Mesenchymal stem cell (in vitro differentiated cells and primary cell): ENCODE data around the gene RAD51B.

ENCODE experiments used
- DNase-seq: peaks from one replicate; pipeline ENCODE4 v3.0.0-alpha.2; 2013
- H2AFZ ChIP-seq: one replicate; pipeline ENCODE4 v1.6.1; 2013; ENCODE audit warnings: low read depth, mild to moderate bottlenecking, control low read depth, inconsistent platforms, low read length, moderate library complexity
- H2AK5ac ChIP-seq: 2 replicates; pipeline ENCODE4 v1.6.1; 2013; ENCODE audit warnings: low read length, moderate library complexity, mild to moderate bottlenecking, inconsistent platforms; ENCODE audit not compliant: severe bottlenecking
- H2BK120ac ChIP-seq: one replicate; pipeline ENCODE4 v1.6.1; 2013; ENCODE audit warnings: low read depth, mild to moderate bottlenecking, inconsistent platforms, low read length, moderate library complexity
- H2BK12ac ChIP-seq, 2 experiments: one replicate each; pipeline ENCODE4 v1.6.1; 2013; ENCODE audit warnings: inconsistent platforms in 2 of 2, low read length in 2 of 2, mild to moderate bottlenecking in 2 of 2, moderate library complexity in 2 of 2, control low read depth in 1 of 2
- H2BK15ac ChIP-seq: one replicate; pipeline ENCODE4 v1.6.1; 2013; ENCODE audit warnings: mild to moderate bottlenecking, low read depth, inconsistent platforms; ENCODE audit not compliant: poor library complexity, severe bottlenecking
- H2BK5ac ChIP-seq: 2 replicates; pipeline ENCODE4 v1.6.1; 2013; ENCODE audit warnings: low read depth, mild to moderate bottlenecking, low read length, control low read depth, inconsistent platforms; ENCODE audit not compliant: poor library complexity, severe bottlenecking
- H3K14ac ChIP-seq, 2 experiments: one replicate each; pipeline ENCODE4 v1.6.1; 2013; ENCODE audit warnings: inconsistent platforms in 2 of 2, low read length in 2 of 2, control low read depth in 1 of 2, mild to moderate bottlenecking in 1 of 2, moderate library complexity in 1 of 2
- H3K18ac ChIP-seq, 2 experiments: one replicate each; pipeline ENCODE4 v1.6.1; 2013; ENCODE audit warnings: inconsistent platforms in 2 of 2, low read length in 2 of 2, control low read depth in 1 of 2, low read depth in 1 of 2, mild to moderate bottlenecking in 1 of 2
- H3K23ac ChIP-seq, 2 experiments: one replicate each; pipeline ENCODE4 v1.6.1; 2013; ENCODE audit warnings: inconsistent platforms in 2 of 2, low read length in 2 of 2, mild to moderate bottlenecking in 2 of 2, moderate library complexity in 2 of 2, control low read depth in 1 of 2
- H3K27ac ChIP-seq: 2 replicates; pipeline ENCODE4 v1.5.1; 2013; ENCODE audit warnings: mild to moderate bottlenecking, moderate library complexity, low read length, control low read depth, inconsistent platforms; ENCODE audit not compliant: poor library complexity, severe bottlenecking
- H3K27me3 ChIP-seq, 2 experiments: 2 replicates each; pipeline versions ENCODE4 v1.6.1 to v1.7.0; 2013; ENCODE audit warnings: low read length in 2 of 2, mild to moderate bottlenecking in 2 of 2, moderate library complexity in 2 of 2, control low read depth in 1 of 2, inconsistent platforms in 1 of 2; ENCODE audit not compliant: control insufficient read depth in 1 of 2, insufficient read depth in 1 of 2
- H3K36me3 ChIP-seq, 2 experiments: 2 replicates each; pipeline versions ENCODE4 v1.6.1 to v1.7.0; 2013; ENCODE audit warnings: low read length in 2 of 2, control low read depth in 1 of 2, inconsistent platforms in 1 of 2, low read depth in 1 of 2, mild to moderate bottlenecking in 1 of 2; ENCODE audit not compliant: insufficient read depth in 2 of 2, control insufficient read depth in 1 of 2
- H3K4ac ChIP-seq, 2 experiments: one replicate each; pipeline ENCODE4 v1.6.1; 2013; ENCODE audit warnings: inconsistent platforms in 2 of 2, low read length in 2 of 2, mild to moderate bottlenecking in 2 of 2, moderate library complexity in 2 of 2, control low read depth in 1 of 2, low read depth in 1 of 2
- H3K4me1 ChIP-seq: 2 replicates; pipeline ENCODE4 v1.6.1; 2013; ENCODE audit warnings: low read depth, low read length, control low read depth; ENCODE audit not compliant: control insufficient read depth, insufficient read depth
- H3K4me2 ChIP-seq: 2 replicates; pipeline ENCODE4 v1.6.1; 2013; ENCODE audit warnings: low read length, mild to moderate bottlenecking, inconsistent platforms; ENCODE audit not compliant: poor library complexity, severe bottlenecking
- H3K4me3 ChIP-seq, 2 experiments: 2 replicates each; pipeline versions ENCODE4 v1.5.1 to v1.7.0; 2013; ENCODE audit warnings: low read length in 2 of 2, mild to moderate bottlenecking in 2 of 2, control low read depth in 1 of 2, low read depth in 1 of 2; ENCODE audit not compliant: insufficient read depth in 1 of 2
- H3K79me1 ChIP-seq: replicated peaks from 2 replicates; pipeline ENCODE4 v1.6.1; 2013; ENCODE audit warnings: mild to moderate bottlenecking, control low read depth, low read length, inconsistent platforms; ENCODE audit not compliant: poor library complexity, severe bottlenecking
- H3K9ac ChIP-seq: 2 replicates; pipeline ENCODE4 v1.7.0; 2013; ENCODE audit warnings: mild to moderate bottlenecking, low read length, moderate library complexity
- H3K9me3 ChIP-seq: 2 replicates; pipeline ENCODE4 v1.7.0; 2013; ENCODE audit warnings: mild to moderate bottlenecking, low read length; ENCODE audit not compliant: control insufficient read depth
- H4K8ac ChIP-seq: one replicate; pipeline ENCODE4 v1.6.1; 2013; ENCODE audit warnings: inconsistent platforms, mild to moderate bottlenecking, low read length, moderate library complexity
- H4K91ac ChIP-seq: one replicate; pipeline ENCODE4 v1.6.1; 2013; ENCODE audit warnings: mild to moderate bottlenecking, low read length, inconsistent platforms
- WGBS: methylation state at CpG from one replicate; pipeline ENCODE4 v1.1.7; 2013; ENCODE audit warnings: mixed read lengths; 5-methylcytosine and 5-hydroxymethylcytosine counted together

The RAD51B gene

DNA sequence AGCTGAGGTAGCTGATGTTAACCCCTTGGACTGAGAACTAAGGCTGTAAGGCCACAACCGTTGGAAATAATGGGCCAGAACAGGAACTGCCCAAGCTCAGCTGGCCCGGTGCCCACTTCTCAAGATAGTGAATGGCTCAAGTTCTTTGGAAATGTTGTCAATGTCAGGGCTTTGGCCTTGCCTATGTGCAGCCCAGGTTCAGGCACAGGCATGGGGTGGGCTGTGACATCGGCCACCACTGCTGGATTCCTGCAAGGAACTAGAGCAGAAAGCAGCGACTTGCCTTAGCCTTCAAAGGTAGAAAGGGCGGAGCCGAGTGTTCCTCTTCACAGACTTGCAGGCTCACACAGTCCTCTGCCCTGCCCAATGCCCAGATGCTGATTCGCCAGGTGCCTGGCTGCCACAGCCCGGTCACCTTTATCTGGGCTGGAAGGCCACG is 682.1 kb downstream of the RAD51B start:
- no peak overlapping the region for H4K91ac ChIP-seq
- H2BK120ac ChIP-seq = no peak overlapping the region
- H3K4me3 ChIP-seq = no peak overlapping the region
- peaks cover 11% of the 10 kb centered on the region for H3K4me1 ChIP-seq
- no peak overlapping the region for H3K9ac ChIP-seq
- no peak overlapping the region for H4K8ac ChIP-seq
- no peak overlapping the region for H3K27ac ChIP-seq
- no peaks in the 10 kb centered on the region for H3K27me3 ChIP-seq
- no peak overlapping the region for H3K4ac ChIP-seq
- no peak overlapping the region for H3K23ac ChIP-seq
- H3K18ac ChIP-seq = peak overlapping the region in 1 of 2 experiments; percentile 16
- whole genome bisulfite sequencing = 95% methylated on average over 9 of the region's 9 CpGs
- peak overlapping the region in 1 of 2 experiments; percentile 21 for H3K14ac ChIP-seq
- no peaks in the 10 kb centered on the region for H3K9me3 ChIP-seq
- no peak for DNase-seq
- no peak overlapping the region for H2AK5ac ChIP-seq
- no peak overlapping the region for H2BK15ac ChIP-seq
- H3K36me3 ChIP-seq = no peaks in the 10 kb centered on the region
- H3K4me2 ChIP-seq = no peak overlapping the region
- H2BK12ac ChIP-seq = peak overlapping the region; percentile 34 to 73
- no peak overlapping the region for H2BK5ac ChIP-seq
- no peaks in the 10 kb centered on the region for H3K79me1 ChIP-seq
- H2AFZ ChIP-seq = no peak overlapping the region

DNA sequence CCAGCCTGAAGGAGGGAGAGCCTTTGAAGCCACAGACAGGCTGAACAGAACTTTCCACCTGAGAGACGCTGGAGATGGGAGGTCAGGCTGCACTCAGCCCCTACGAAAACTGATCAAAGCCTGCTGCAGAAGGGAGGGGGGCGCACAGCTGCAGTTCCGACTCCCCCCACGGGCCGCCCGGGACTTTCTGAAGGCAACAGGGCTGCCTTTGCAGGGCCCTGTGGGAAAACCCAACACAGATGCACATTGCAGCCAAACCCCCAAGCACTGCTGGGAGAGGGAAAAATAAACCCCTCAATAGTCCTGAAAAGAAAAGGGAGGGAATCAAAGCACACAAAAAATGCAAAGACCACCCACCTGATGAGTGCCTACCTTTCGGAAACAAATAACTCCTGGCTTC is 682.7 kb downstream of the RAD51B start:
- Histone ChIP-seq H3K36me3 (no peaks in the 10 kb centered on the region), H3K4me2 (no peak overlapping the region), H3K4me1 (peaks cover 11% of the 10 kb centered on the region), H3K79me1 (no peaks in the 10 kb centered on the region), H2BK15ac (no peak overlapping the region), H3K23ac (no peak overlapping the region), H2AFZ (no peak overlapping the region), H3K4ac (no peak overlapping the region), H4K8ac (no peak overlapping the region), H3K27ac (no peak overlapping the region), H2AK5ac (no peak overlapping the region), H3K27me3 (no peaks in the 10 kb centered on the region), H3K14ac (no peak overlapping the region), H2BK12ac (peak overlapping the region in 1 of 2 experiments; percentile 47), H3K9me3 (no peaks in the 10 kb centered on the region), H2BK120ac (no peak overlapping the region), H3K9ac (no peak overlapping the region), H3K4me3 (no peak overlapping the region), H4K91ac (no peak overlapping the region), H2BK5ac (no peak overlapping the region), H3K18ac (peak overlapping the region in 1 of 2 experiments; percentile 28)
- no peak for DNase-seq
- WGBS = 97% methylated on average over 8 of the region's 8 CpGs

- no peak overlapping the region for H4K8ac ChIP-seq
- no peak overlapping the region for H3K9ac ChIP-seq
- no peaks in the 10 kb centered on the region for H3K9me3 ChIP-seq
- no peak for DNase-seq
- no peak overlapping the region for H3K27ac ChIP-seq
- peak overlapping the region; percentile 46 for H2BK15ac ChIP-seq
- H3K23ac ChIP-seq = no peak overlapping the region
- H3K14ac ChIP-seq = no peak overlapping the region
- 91% methylated on average over 4 of the region's 7 CpGs for WGBS
- H4K91ac ChIP-seq = peak overlapping the region; percentile 48
- peak overlapping the region; percentile 16 to 68 for H3K18ac ChIP-seq
- H3K27me3 ChIP-seq = no peaks in the 10 kb centered on the region
- peaks cover 11% of the 10 kb centered on the region for H3K4me1 ChIP-seq
- no peak overlapping the region for H2BK120ac ChIP-seq
- H2BK12ac ChIP-seq = peak overlapping the region; percentile 64 to 95
- no peak overlapping the region for H2BK5ac ChIP-seq
- no peak overlapping the region for H3K4me3 ChIP-seq
- no peaks in the 10 kb centered on the region for H3K79me1 ChIP-seq
- no peak overlapping the region for H3K4me2 ChIP-seq
- peak overlapping the region in 1 of 2 experiments; percentile 45 for H3K4ac ChIP-seq
- H2AK5ac ChIP-seq = no peak overlapping the region
- H3K36me3 ChIP-seq = no peaks in the 10 kb centered on the region
- H2AFZ ChIP-seq = no peak overlapping the region
Measured at GRCh38 chr14:68503186-68503825, 683.7 kb downstream of the RAD51B start.

DNA sequence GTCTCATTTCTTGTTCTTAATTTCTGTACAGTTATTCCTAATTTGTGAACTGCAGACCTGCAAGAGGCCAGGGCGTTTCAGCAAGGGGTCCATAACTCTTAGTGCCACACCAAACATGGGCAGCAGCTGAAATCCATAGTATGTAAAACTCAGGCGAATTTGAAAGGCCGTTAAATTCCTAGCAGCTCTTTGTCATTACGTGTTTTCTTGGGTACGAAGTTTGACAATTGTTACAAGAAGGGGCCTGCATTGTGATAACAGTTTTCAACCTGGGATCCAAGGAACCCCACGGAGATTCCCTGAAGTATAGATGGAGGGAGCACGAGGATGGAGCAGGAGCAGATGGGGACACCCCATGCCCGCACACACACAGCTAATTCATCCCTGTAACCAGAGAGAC is 685.3 kb downstream of the RAD51B start:
- H3K27me3 ChIP-seq = no peaks in the 10 kb centered on the region

More for the DNA sequence above, 685.3 kb downstream of the RAD51B start:
- H3K23ac ChIP-seq = no peak overlapping the region
- H2AK5ac ChIP-seq = no peak overlapping the region
- no peaks in the 10 kb centered on the region for H3K36me3 ChIP-seq
- no peak overlapping the region for H3K27ac ChIP-seq
- no peaks in the 10 kb centered on the region for H3K79me1 ChIP-seq
- no peak overlapping the region for H2BK5ac ChIP-seq
- H4K91ac ChIP-seq = no peak overlapping the region
- no peak overlapping the region for H4K8ac ChIP-seq
- WGBS = 88% methylated on average over 7 of the region's 8 CpGs
- no peak overlapping the region for H3K4ac ChIP-seq
- no peak overlapping the region for H2BK15ac ChIP-seq
- H3K9ac ChIP-seq = no peak overlapping the region
- H3K4me1 ChIP-seq = peaks cover 11% of the 10 kb centered on the region
- H2AFZ ChIP-seq = no peak overlapping the region
- no peak overlapping the region for H3K14ac ChIP-seq
- no peak for DNase-seq
- H3K9me3 ChIP-seq = no peaks in the 10 kb centered on the region
- peak overlapping the region in 1 of 2 experiments; percentile 11 for H2BK12ac ChIP-seq
- H3K4me3 ChIP-seq = no peak overlapping the region
- no peak overlapping the region for H2BK120ac ChIP-seq
- no peak overlapping the region for H3K4me2 ChIP-seq
- peak overlapping the region in 1 of 2 experiments; percentile 3 for H3K18ac ChIP-seq
